HepG2 (cell line): ENCODE data around the gene DPT. TPM values are rescaled to one million over a fixed set of nuclear protein-coding genes. Genes with fewer than 3 reads are reported as not detected.

ENCODE experiments used
- ATAC-seq: fragments of 200-7000 bp; cut with Tn5 transposase; 3 replicates; pipeline ENCODE4 v1.9.1; 2020; ENCODE audit warnings: mild to moderate bottlenecking, moderate library complexity
- BruUV-seq: library from RNA; stranded (reverse); fragments of 400-500 nt; replicated peaks from 2 replicates; lab custom pipeline; 2021; lab: Mats Ljungman, UMichigan
- CTCF ChIA-PET: fragments of 300-600 bp; formaldehyde crosslinking; extraction: SDS; loops from one replicate; lab custom pipeline; 2021; ENCODE audit warnings: low total read pairs, inconsistent platforms, low intra/inter-chr PET ratio; lab: Yijun Ruan, JAX
- POLR2A ChIA-PET: fragments of 350-600 bp; sonication (Branson Sonifier 250); formaldehyde crosslinking; loops from one replicate; lab custom pipeline; 2020; ENCODE audit warnings: antibody characterized with exemption, inconsistent platforms; lab: Yijun Ruan, JAX
- DNase-seq: peaks from one replicate; pipeline ENCODE4 v3.0.0-alpha.2; 2015; ENCODE audit warnings: low spot score
- FAIRE-seq: peaks from 3 replicates; lab custom pipeline; 2011; peaks lifted over from hg19 to GRCh38; lab: Jason Lieb, UNC
- H2AFZ ChIP-seq: one replicate; pipeline ENCODE4 v1.6.1; 2011; ENCODE audit warnings: low read length, inconsistent platforms
- H3K27ac ChIP-seq: fragments of 300-600 bp; 3 replicates; pipeline ENCODE4 v1.8.0; 2011; ENCODE audit warnings: mixed run types, mild to moderate bottlenecking, mixed read lengths, low read length, inconsistent platforms; ENCODE audit not compliant: insufficient read depth; ENCODE audit errors: extremely low read length
- H3K27me3 ChIP-seq, 2 experiments: fragments of 200-600 bp in 1 of 2; 2 replicates in 1 of 2; 3 replicates in 1 of 2; pipeline versions ENCODE4 v1.6.0 to v1.8.0; 2011; ENCODE audit warnings: low read length in 2 of 2, mild to moderate bottlenecking in 2 of 2, moderate library complexity in 2 of 2, inconsistent platforms in 1 of 2; ENCODE audit not compliant: insufficient read depth in 2 of 2, control insufficient read depth in 1 of 2
- H3K36me3 ChIP-seq, 2 experiments: fragments of 200-600 bp in 1 of 2; replicated peaks in 1 of 2; 2 replicates in 1 of 2; 3 replicates in 1 of 2; pipeline versions ENCODE4 v1.5.1 to v1.8.0; 2011; ENCODE audit warnings: low read length in 2 of 2, inconsistent platforms in 1 of 2; ENCODE audit not compliant: insufficient read depth in 2 of 2, control insufficient read depth in 1 of 2
- H3K4me1 ChIP-seq: 2 replicates; pipeline ENCODE4 v1.5.1; 2012; ENCODE audit warnings: low read length, inconsistent platforms; ENCODE audit not compliant: insufficient read depth
- H3K4me2 ChIP-seq: 2 replicates; pipeline ENCODE4 v1.6.0; 2011; ENCODE audit warnings: low read depth, low read length, inconsistent platforms
- H3K4me3 ChIP-seq, 3 experiments: fragments of 200-600 bp in 1 of 3; sonication (generic), shearing (Covaris generic) in 1 of 3; replicated peaks in 1 of 3; 2 replicates each; pipeline ENCODE4 v1.5.1; 2011 to 2016; ENCODE audit warnings: low read length in 3 of 3, inconsistent platforms in 2 of 3, low read depth in 2 of 3, mild to moderate bottlenecking in 2 of 3, control low read depth in 1 of 3, mixed read lengths in 1 of 3; ENCODE audit not compliant: insufficient read depth in 1 of 3
- H3K79me2 ChIP-seq: one replicate; pipeline ENCODE4 v1.6.1; 2011; ENCODE audit warnings: low read length, inconsistent platforms; ENCODE audit not compliant: insufficient read depth
- H3K9ac ChIP-seq: 2 replicates; pipeline ENCODE4 v1.6.0; 2011; ENCODE audit warnings: mild to moderate bottlenecking, low read depth, low read length, inconsistent platforms; ENCODE audit not compliant: insufficient read depth
- H3K9me3 ChIP-seq: 2 replicates; pipeline ENCODE4 v1.5.1; 2012; ENCODE audit warnings: mild to moderate bottlenecking, low read length
- H4K20me1 ChIP-seq: 2 replicates; pipeline ENCODE4 v1.6.0; 2011; ENCODE audit warnings: inconsistent platforms, mild to moderate bottlenecking, low read length, moderate library complexity; ENCODE audit not compliant: insufficient read depth
- ATF7 ChIP-seq, 2 experiments: fragments of 450-650 bp in 1 of 2; sonication (generic) in 1 of 2; formaldehyde crosslinking in 1 of 2; IDR thresholded peaks; 2 replicates each; pipeline versions ENCODE4 v1.4.0 to v1.6.1; 2016 to 2020; ENCODE audit warnings: antibody characterized with exemption in 1 of 2, mild to moderate bottlenecking in 1 of 2, missing genetic modification reagents in 1 of 2
- GPN1 ChIP-seq: sonication (generic); formaldehyde crosslinking; IDR thresholded peaks from 2 replicates; pipeline ENCODE4 v1.5.1; 2020; ENCODE audit warnings: missing genetic modification reagents, borderline replicate concordance
- KAT7 ChIP-seq: IDR thresholded peaks from 2 replicates; pipeline ENCODE4 v1.6.1; 2018; ENCODE audit warnings: borderline replicate concordance, missing compliant biosample characterization
- KDM5A ChIP-seq: fragments of 200-600 bp; sonication (generic); IDR thresholded peaks from 2 replicates; pipeline ENCODE4 v1.7.0; 2018; ENCODE audit warnings: antibody characterized with exemption, mild to moderate bottlenecking, low read length, borderline replicate concordance
- NRL ChIP-seq: sonication (generic); formaldehyde crosslinking; IDR thresholded peaks from 2 replicates; pipeline ENCODE4 v1.5.0; 2020; ENCODE audit warnings: missing genetic modification reagents, mild to moderate bottlenecking, moderate library complexity, borderline replicate concordance
- RARA ChIP-seq: IDR thresholded peaks from 2 replicates; pipeline ENCODE4 v1.6.1; 2016; ENCODE audit warnings: missing genetic modification reagents, missing compliant biosample characterization
- SP5 ChIP-seq: IDR thresholded peaks from 2 replicates; pipeline ENCODE4 v1.6.1; 2016; ENCODE audit warnings: low read depth, borderline replicate concordance
- ZNF256 ChIP-seq: sonication (generic); formaldehyde crosslinking; conservative IDR thresholded peaks from 2 replicates; pipeline ENCODE4 v1.4.0; 2020; ENCODE audit warnings: missing genetic modification reagents
- ZNF547 ChIP-seq: sonication (generic); formaldehyde crosslinking; IDR thresholded peaks from 2 replicates; pipeline ENCODE4 v1.5.1; 2020; ENCODE audit warnings: mild to moderate bottlenecking, missing genetic modification reagents
- ZNF569 ChIP-seq: sonication (generic); formaldehyde crosslinking; IDR thresholded peaks from 2 replicates; pipeline ENCODE4 v1.5.0; 2020; ENCODE audit warnings: mild to moderate bottlenecking, missing genetic modification reagents, moderate library complexity, borderline replicate concordance
- ZNF850 ChIP-seq: sonication (generic); formaldehyde crosslinking; conservative IDR thresholded peaks from 2 replicates; pipeline ENCODE4 v1.9.0; 2021; ENCODE audit warnings: mild to moderate bottlenecking, missing genetic modification reagents
- WGBS: methylation state at CpG from one replicate; pipeline ENCODE4 v1.1.6; 2017; ENCODE audit warnings: low lambda C conversion rate; 5-methylcytosine and 5-hydroxymethylcytosine counted together
- in situ Hi-C: cut with HindIII; loops from 2 replicates; pipeline ENCODE4 v1.10.0; 2017; ENCODE audit warnings: low pct_unique_long_range_greater_than_20kb; ENCODE audit not compliant: extremely low pct_ligation_motif_present
- intact Hi-C: fragments of 100-400 bp; cut with micrococcal nuclease; formaldehyde crosslinking; loops from one replicate; pipeline ENCODE4 v1.10.0; 2022; ENCODE audit not compliant: unreplicated experiment
- polyA plus RNA-seq, 8 experiments: library from polyadenylated mRNA; depleted of rRNA in 3 of 8; stranded (reverse) in 7 of 8; unstranded in 1 of 8; fragments of >200 nt; fragmentation: Illumina TruSeq in 4 of 8; extraction: Trizol in 4 of 8; gene quantifications; 2 replicates each; pipeline versions ENCODE4 v1.2.1 to v1.2.3, GENCODE V29; 2011 to 2016; ENCODE audit warnings: low read depth in 4 of 8, missing spikeins in 1 of 8, mixed read lengths in 1 of 8; ENCODE audit not compliant: insufficient read depth in 1 of 8
- total RNA-seq, 5 experiments: library from RNA; depleted of rRNA; stranded (reverse); fragments of >200 nt; fragmentation: Illumina TruSeq; extraction: Trizol; gene quantifications; 2 replicates each; pipeline ENCODE4 v1.2.3, GENCODE V29; 2016; ENCODE audit warnings: low read depth in 1 of 5
- TF ChIP-seq, protein P1 (sequence below): sonication (generic); formaldehyde crosslinking; IDR thresholded peaks from 2 replicates; pipeline ENCODE4 v1.4.0; 2020; ENCODE audit warnings: missing genetic modification reagents, mild to moderate bottlenecking, borderline replicate concordance
- TF ChIP-seq, protein P2 (sequence below): sonication (generic); formaldehyde crosslinking; IDR thresholded peaks from 2 replicates; pipeline ENCODE4 v1.9.0; 2021; ENCODE audit warnings: missing genetic modification reagents, borderline replicate concordance

Gene DPT
- total and polyA plus RNA-seq, 2 of the 13 experiments (the other 11 are each of a cell fraction or from before 2014, with no cell fraction given) = 0.04 TPM; not detected in 1

GRCh38 chr1:168735974-168736373 lies 7.0 kb upstream of the DPT start:
- no peaks in the 10 kb centered on the region for H3K9me3 ChIP-seq
- H3K4me1 ChIP-seq = peaks cover 20% of the 10 kb centered on the region
- H3K79me2 ChIP-seq = no peaks in the 10 kb centered on the region
- POLR2A ChIA-PET = no interaction called here
- in situ Hi-C loops (no loop called here), intact Hi-C loops (no loop called here)
- no peak overlapping the region for H3K27ac ChIP-seq
- DNase-seq (no peak), FAIRE-seq (no peak), ATAC-seq (no peak)
- no peak overlapping the region for H2AFZ ChIP-seq
- H3K36me3 ChIP-seq = no peaks in the 10 kb centered on the region
- no peaks in the 10 kb centered on the region for H3K27me3 ChIP-seq
- WGBS = 61% methylated on average over 5 of the region's 5 CpGs
- no peaks in the 10 kb centered on the region for H4K20me1 ChIP-seq
- no peak overlapping the region for H3K4me3 ChIP-seq
- no peak overlapping the region for H3K4me2 ChIP-seq
- CTCF ChIA-PET = no interaction called here
- BruUV-seq = no TSS peak
- no peak overlapping the region for H3K9ac ChIP-seq
- TF ChIP-seq ATF7 (IDR thresholded peaks at IDR 0.05) = no peak
- no peak for TF ChIP-seq ATF7 (CRISPR knock-in tag; IDR thresholded peaks at IDR 0.05)
- TF ChIP-seq RARA = no peak
- no peak for TF ChIP-seq ZNF850 (CRISPR knock-in tag)
- TF ChIP-seq, protein P1, sequence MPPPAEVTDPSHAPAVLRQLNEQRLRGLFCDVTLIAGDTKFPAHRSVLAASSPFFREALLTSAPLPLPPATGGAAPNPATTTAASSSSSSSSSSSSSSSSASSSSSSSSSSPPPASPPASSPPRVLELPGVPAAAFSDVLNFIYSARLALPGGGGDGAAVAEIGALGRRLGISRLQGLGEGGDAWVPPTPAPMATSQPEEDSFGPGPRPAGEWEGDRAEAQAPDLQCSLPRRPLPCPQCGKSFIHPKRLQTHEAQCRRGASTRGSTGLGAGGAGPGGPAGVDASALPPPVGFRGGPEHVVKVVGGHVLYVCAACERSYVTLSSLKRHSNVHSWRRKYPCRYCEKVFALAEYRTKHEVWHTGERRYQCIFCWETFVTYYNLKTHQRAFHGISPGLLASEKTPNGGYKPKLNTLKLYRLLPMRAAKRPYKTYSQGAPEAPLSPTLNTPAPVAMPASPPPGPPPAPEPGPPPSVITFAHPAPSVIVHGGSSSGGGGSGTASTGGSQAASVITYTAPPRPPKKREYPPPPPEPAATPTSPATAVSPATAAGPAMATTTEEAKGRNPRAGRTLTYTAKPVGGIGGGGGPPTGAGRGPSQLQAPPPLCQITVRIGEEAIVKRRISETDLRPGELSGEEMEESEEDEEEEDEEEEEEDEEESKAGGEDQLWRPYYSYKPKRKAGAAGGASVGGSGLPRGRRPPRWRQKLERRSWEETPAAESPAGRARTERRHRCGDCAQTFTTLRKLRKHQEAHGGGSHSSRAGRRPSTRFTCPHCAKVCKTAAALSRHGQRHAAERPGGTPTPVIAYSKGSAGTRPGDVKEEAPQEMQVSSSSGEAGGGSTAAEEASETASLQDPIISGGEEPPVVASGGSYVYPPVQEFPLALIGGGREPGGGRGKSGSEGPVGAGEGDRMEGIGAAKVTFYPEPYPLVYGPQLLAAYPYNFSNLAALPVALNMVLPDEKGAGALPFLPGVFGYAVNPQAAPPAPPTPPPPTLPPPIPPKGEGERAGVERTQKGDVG (CRISPR knock-in tag) = no peak
- no peak for TF ChIP-seq ZNF256 (CRISPR knock-in tag)
- TF ChIP-seq KDM5A = no peak
- TF ChIP-seq NRL (CRISPR knock-in tag) = no peak
- TF ChIP-seq KAT7 (CRISPR knock-in tag) = no peak
- no peak for TF ChIP-seq GPN1
- TF ChIP-seq ZNF547 (CRISPR knock-in tag) = no peak
- TF ChIP-seq ZNF569 (CRISPR knock-in tag) = no peak
- TF ChIP-seq, protein P2, sequence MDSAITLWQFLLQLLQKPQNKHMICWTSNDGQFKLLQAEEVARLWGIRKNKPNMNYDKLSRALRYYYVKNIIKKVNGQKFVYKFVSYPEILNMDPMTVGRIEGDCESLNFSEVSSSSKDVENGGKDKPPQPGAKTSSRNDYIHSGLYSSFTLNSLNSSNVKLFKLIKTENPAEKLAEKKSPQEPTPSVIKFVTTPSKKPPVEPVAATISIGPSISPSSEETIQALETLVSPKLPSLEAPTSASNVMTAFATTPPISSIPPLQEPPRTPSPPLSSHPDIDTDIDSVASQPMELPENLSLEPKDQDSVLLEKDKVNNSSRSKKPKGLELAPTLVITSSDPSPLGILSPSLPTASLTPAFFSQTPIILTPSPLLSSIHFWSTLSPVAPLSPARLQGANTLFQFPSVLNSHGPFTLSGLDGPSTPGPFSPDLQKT (CRISPR knock-in tag) = no peak
- no peak for TF ChIP-seq SP5 (CRISPR knock-in tag)
